Activated CD4-positive, alpha-beta memory T cell treated with anti-CD3 and anti-CD28 coated beads for 36 hours (primary cell): Measurements from ENCODE around the gene COL6A2. TPM values are rescaled to one million over a fixed set of nuclear protein-coding genes. Genes with fewer than 3 reads are reported as not detected.
"Not testable (repeated sequence)": the region's sequence is repeated elsewhere in the genome, so short reads cannot be mapped to it uniquely, and the experiment has no call there.

Experiments
- CTCF ChIA-PET: fragments of 350-600 bp; sonication (Branson Sonifier 250); formaldehyde crosslinking; loops from one replicate; lab custom pipeline; 2021; ENCODE audit warnings: antibody characterized with exemption, inconsistent platforms; lab: Charles Lee
- POLR2A ChIA-PET: fragments of 350-600 bp; sonication (Branson Sonifier 250); formaldehyde crosslinking; loops from one replicate; lab custom pipeline; 2021; ENCODE audit warnings: antibody characterized with exemption; lab: Charles Lee
- DNase-seq: peaks from one replicate; pipeline ENCODE4 v3.0.0-alpha.2; 2020
- H3K27ac Mint-ChIP-seq: one replicate; pipeline ENCODE4 v1.8.0; 2021; ENCODE audit warnings: mixed read lengths
- H3K27me3 Mint-ChIP-seq: one replicate; pipeline ENCODE4 v1.8.0; 2021; ENCODE audit warnings: mixed read lengths
- H3K36me3 Mint-ChIP-seq: one replicate; pipeline ENCODE4 v1.8.0; 2021; ENCODE audit warnings: mixed read lengths
- H3K4me1 Mint-ChIP-seq: one replicate; pipeline ENCODE4 v1.8.0; 2021; ENCODE audit warnings: low read depth, mixed read lengths
- H3K4me3 Mint-ChIP-seq: one replicate; pipeline ENCODE4 v1.8.0; 2021; ENCODE audit warnings: mild to moderate bottlenecking, mixed read lengths
- H3K9me3 Mint-ChIP-seq: one replicate; pipeline ENCODE4 v1.8.0; 2021; ENCODE audit warnings: mixed read lengths
- intact Hi-C: fragments of 100-400 bp; cut with micrococcal nuclease; formaldehyde crosslinking; loops from one replicate; pipeline ENCODE4 v1.15.1; 2023
- total RNA-seq, 2 experiments: library from RNA; stranded (reverse); gene quantifications; one replicate each; pipeline ENCODE4 v1.2.3, GENCODE V29; 2021

COL6A2 gene
- total RNA-seq, 2 experiments from 2014 or later, result 4.3 to 4.8 TPM

DNA sequence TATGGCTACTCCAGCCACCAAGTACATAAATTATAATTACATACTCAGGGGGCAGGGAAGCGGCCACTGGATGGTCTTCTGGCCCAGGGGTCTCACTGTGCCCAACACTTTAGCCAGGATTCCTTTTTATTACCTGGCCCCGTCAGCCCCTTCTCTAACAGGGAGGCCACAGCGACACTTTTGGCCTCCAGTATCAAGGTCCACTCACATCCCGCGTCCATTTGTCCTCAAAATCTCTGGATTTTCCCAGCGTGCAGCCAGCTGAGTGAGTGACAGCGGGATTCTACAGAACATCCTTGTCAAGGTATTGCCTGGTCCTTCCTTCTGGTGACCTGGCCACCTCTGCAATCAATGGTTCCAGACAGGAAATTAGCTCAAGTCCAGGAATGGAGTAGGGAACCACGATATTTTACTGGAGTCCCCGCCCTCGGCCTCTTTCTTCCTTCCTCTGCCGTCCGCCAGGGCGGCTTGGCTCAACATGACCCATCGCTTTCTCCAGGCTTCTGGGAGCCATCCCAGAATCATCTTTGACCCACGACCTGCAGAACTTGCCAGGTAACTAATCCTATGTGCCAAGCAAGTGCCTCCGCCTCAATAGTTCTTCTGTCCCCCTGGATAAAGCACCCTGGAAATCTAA is 2.7 kb upstream of the COL6A2 start:
- Mint-ChIP-seq H3K27me3 (peaks cover 8% of the 10 kb centered on the region), H3K36me3 (no peaks in the 10 kb centered on the region), H3K27ac (no peak overlapping the region), H3K4me3 (no peak overlapping the region), H3K4me1 (no peaks in the 10 kb centered on the region), H3K9me3 (peaks cover 7% of the 10 kb centered on the region)
- CTCF ChIA-PET, result interaction anchor here (1.1 kb wide), 1 partner anchor 48 kb away, joined by 4 read pairs; no protein-coding TSS in a partner anchor
- DNase-seq, result no peak
- intact Hi-C loops, result loop anchor here (5.0 kb wide), 1 partner anchor 123 kb away; no protein-coding TSS in a partner anchor
- POLR2A ChIA-PET, result no interaction called here

DNA sequence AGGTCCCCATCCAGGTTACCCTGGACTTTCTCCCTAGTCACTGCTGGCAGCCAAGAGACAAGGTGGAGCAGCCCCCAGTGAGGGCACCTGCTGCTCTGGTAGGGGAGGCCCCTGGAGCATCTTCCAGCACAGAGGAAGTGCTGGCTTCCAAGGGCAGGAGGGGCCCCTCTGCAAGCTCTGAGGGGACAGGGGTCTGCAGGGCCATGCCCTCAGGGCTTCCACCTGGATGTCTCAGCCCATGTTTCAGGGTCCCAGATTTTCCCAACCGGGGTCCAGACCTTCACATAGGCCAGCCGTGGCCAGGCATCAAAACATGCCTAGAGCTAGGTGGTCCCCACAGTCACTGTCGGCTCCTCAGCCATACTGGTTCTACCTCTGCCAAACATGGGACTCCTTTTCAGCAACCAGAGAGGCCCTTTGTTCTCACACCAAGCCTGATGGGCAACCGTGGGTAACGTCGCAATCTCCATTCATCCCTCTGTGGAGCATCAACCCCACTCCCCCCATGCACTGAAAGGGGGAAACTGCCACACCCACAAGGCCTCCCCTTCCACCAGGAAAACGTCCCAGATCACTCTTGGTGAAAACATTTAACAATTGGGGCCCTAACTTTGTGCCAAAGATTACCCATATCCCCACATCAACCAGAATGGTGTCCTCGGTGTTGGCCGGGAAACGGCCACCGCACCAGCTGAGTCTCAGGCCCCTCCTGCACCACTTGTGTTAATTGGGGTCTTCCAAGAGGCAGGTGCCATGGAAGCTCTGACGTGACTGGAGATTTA is 1.9 kb upstream of the COL6A2 start:
- Mint-ChIP-seq H3K27me3 (peaks cover 16% of the 10 kb centered on the region), H3K27ac (no peak overlapping the region), H3K4me1 (no peaks in the 10 kb centered on the region), H3K36me3 (no peaks in the 10 kb centered on the region), H3K9me3 (peaks cover 3% of the 10 kb centered on the region), H3K4me3 (no peak overlapping the region)
- POLR2A ChIA-PET, result no interaction called here
- intact Hi-C loops, result loop anchor here (5.0 kb wide), 1 partner anchor 124 kb away; no protein-coding TSS in a partner anchor
- DNase-seq, result peak; percentile 7
- CTCF ChIA-PET, result interaction anchor here (1.1 kb wide), 1 partner anchor 48 kb away, joined by 4 read pairs; no protein-coding TSS in a partner anchor

DNA sequence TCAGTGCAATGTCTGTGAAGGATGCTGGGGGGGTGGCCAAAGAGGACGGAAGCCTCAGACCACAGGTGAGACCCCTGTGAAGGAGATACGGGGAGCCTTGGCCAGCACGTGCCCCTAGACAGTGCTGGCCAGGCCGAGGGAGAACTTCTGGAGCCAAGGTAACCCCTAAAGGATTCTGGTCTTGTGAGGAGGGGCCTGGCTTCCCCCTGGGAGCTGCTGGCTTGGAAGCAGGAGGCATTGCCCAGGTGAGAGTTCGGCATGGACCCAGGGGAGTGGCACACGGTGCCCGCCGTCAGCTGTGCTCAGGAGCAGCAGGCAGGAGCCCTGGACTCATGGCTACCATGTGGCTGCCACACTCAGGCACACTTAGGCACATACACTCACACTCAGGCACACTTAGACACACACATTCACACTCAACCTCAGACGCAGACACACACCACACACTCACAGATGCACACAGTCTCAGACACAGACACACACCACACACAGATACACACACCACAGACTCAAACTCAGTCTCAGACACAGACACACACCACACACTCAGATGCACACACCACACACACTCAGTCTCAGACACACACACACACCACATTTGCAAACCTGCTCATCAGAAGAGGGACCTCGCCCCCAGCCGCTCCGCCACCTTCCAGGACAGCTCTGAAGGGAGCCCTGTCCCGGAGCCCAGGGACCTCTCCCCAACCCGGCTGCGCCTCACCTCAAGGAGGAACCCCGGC is 1.1 kb upstream of the COL6A2 start:
- Mint-ChIP-seq H3K27ac (no peak overlapping the region), H3K36me3 (no peaks in the 10 kb centered on the region), H3K4me1 (no peaks in the 10 kb centered on the region), H3K9me3 (no peaks in the 10 kb centered on the region), H3K4me3 (peak overlapping the region; percentile 20), H3K27me3 (peaks cover 20% of the 10 kb centered on the region)
- intact Hi-C loops, result loop anchor here (5.0 kb wide), 1 partner anchor 124 kb away; no protein-coding TSS in a partner anchor
- ChIA-PET CTCF (no interaction called here), POLR2A (no interaction called here)
- DNase-seq, result peak; percentile 6

DNA sequence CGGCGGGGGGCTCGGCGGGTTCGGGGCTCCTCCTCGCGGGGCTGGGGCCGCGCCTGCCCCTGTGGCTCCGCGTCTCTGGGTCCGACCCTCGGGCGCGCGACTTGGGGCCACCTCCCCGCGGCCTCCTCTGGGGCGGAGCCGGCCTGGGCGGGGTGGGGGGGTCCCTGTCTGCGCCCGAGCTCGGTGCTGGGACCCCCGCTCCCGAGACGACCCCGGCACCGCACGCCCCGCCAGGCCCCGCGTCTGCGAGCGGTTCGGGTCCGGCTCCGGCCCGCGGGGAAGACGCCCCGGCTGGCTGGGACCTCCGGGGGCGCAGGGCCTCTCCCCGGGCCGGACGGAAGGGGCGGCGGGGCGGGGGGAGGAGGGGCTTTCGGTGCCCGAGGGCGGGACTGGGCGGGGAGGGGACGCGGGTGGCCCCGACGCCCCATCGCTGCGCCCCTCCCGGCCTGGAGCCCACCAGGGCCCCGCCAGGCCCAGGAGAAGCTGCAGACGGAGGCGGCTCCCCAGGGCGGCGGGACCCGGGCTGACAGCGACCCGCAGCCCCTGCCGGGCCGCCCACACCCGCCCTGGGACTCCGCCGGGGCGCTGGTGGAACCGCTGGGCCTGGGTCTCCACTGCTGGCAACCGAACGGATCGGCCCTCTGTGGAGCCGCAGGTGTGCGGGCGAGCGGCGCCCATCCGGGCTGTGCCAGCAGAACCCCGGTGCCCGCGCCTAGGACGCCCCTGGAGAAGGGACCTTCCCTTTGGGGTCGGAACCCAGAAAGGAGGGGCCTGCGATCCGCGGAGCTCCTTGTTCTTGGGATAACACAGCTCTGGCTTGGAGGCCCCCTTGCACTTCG is 610 bp downstream of the COL6A2 start:
- DNase-seq, result peak; percentile 20
- Mint-ChIP-seq H3K27me3 (peaks cover 29% of the 10 kb centered on the region), H3K4me3 (peak overlapping the region; percentile 46), H3K36me3 (peaks cover 1% of the 10 kb centered on the region), H3K4me1 (no peaks in the 10 kb centered on the region), H3K27ac (no peak overlapping the region), H3K9me3 (peaks cover 10% of the 10 kb centered on the region)
- POLR2A ChIA-PET, result no interaction called here
- intact Hi-C loops, result loop anchor here (5.0 kb wide), 1 partner anchor 126 kb away; no protein-coding TSS in a partner anchor
- CTCF ChIA-PET, result interaction anchor here (0.5 to 1.2 kb wide), 2 partner anchors 127 to 159 kb away, joined by 3 to 4 read pairs; no protein-coding TSS in a partner anchor

DNA sequence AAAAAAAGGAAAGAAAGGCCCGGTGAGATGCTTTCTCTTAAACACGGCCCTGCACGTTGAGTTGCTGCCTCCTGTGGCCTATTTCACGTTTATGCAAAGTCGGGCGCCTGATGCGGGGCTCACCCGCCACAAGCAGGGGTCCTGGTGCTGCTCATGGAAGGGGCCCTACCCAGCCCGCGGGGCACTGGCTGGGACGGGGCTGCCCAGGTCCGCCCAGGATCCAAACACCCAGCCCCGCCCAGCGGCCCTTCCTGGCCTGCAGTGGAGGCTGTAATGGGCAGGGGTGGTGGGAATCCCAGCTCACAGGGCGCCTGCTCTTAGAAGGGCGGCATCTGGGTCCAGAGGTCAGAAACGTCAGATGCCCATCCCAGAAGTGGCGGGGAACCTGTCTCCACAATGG is 1.6 kb downstream of the COL6A2 start:
- peak; percentile 8 for DNase-seq
- H3K4me3 Mint-ChIP-seq, result no peak overlapping the region
- H3K27ac Mint-ChIP-seq, result no peak overlapping the region
- ChIA-PET CTCF (interaction anchor here (0.5 to 0.7 kb wide), 2 partner anchors 59 to 158 kb away, joined by 3 read pairs; no protein-coding TSS in a partner anchor), POLR2A (no interaction called here)
- H3K4me1 Mint-ChIP-seq, result no peaks in the 10 kb centered on the region
- H3K36me3 Mint-ChIP-seq, result peaks cover 4% of the 10 kb centered on the region
- H3K9me3 Mint-ChIP-seq, result peaks cover 17% of the 10 kb centered on the region
- intact Hi-C loops, result loop anchor here (5.0 kb wide), 1 partner anchor 127 kb away; no protein-coding TSS in a partner anchor
- peaks cover 35% of the 10 kb centered on the region for H3K27me3 Mint-ChIP-seq

DNA sequence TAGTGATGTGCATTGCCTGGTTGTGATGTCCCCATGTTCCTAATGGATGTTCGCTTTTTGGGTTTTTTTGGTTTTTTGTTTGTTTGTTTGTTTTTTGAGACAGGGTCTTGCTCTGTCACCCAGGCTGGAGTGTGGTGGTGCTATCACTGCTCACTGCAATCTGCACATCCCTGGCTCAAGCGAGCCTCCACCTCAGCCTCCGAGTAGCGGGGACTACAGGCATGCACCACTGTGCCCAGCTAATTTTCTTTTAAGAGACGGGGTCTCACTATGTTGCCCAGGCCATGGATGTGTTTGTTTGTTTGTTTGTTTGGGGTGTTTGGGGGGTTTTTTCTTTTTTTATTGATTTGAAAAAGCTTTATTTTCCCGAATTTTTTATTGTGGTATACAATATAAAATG is 2.1 kb downstream of the COL6A2 start:
- Mint-ChIP-seq H3K27ac (no peak overlapping the region), H3K4me3 (no peak overlapping the region)

DNA sequence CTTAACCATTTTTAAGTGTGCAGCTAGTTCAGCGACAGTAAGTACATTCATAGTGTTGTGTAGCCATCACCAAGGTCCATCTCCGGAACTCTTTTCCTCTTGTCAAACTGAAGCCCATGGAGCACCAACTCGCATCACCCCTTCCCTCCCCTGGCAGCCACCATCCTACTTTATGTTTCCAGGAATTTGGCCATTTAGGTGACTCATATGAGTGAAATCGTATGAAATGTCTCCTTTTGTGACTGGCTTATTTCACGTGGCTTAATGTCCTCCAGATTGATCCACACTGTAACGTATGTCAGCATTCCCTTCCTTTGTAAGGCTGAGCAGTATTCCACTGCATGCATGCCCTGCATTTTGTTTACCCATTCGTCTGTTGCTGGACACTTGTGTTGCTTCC is 2.5 kb downstream of the COL6A2 start:
- intact Hi-C loops, result no loop called here
- peaks cover 17% of the 10 kb centered on the region for H3K9me3 Mint-ChIP-seq
- no peak for DNase-seq
- H3K4me1 Mint-ChIP-seq, result no peaks in the 10 kb centered on the region
- CTCF ChIA-PET, result no interaction called here
- H3K36me3 Mint-ChIP-seq, result peaks cover 4% of the 10 kb centered on the region
- peaks cover 35% of the 10 kb centered on the region for H3K27me3 Mint-ChIP-seq
- POLR2A ChIA-PET, result no interaction called here
- no peak overlapping the region for H3K27ac Mint-ChIP-seq
- no peak overlapping the region for H3K4me3 Mint-ChIP-seq

More for the DNA sequence above, 2.1 kb downstream of the COL6A2 start:
- intact Hi-C loops, result no loop called here
- peak; percentile 1 for DNase-seq
- peaks cover 35% of the 10 kb centered on the region for H3K27me3 Mint-ChIP-seq
- H3K9me3 Mint-ChIP-seq, result peaks cover 17% of the 10 kb centered on the region
- peaks cover 4% of the 10 kb centered on the region for H3K36me3 Mint-ChIP-seq
- POLR2A ChIA-PET, result no interaction called here
- CTCF ChIA-PET, result no interaction called here
- no peaks in the 10 kb centered on the region for H3K4me1 Mint-ChIP-seq

DNA sequence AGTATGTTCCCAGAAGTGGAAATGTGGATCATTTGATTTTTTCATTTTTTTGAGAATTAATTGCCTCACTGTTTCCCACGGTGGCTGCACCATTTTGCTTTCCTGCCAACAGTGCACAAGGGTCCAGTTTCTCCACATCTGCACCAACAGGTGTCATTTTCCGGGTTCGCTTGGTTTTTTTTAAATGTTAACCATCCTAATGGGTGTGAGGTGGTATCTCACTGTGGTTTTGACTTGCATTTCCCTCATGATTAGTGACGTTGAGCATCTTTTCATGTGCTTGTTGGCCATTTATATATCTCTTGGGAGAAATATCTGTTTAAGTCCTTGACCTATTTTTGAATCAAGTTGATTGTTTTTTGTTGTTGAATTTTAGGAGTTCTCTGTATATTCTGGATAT is 3.0 kb downstream of the COL6A2 start:
- Mint-ChIP-seq H3K27me3 (peaks cover 35% of the 10 kb centered on the region), H3K27ac (no peak overlapping the region), H3K4me3 (no peak overlapping the region), H3K36me3 (peaks cover 4% of the 10 kb centered on the region), H3K4me1 (no peaks in the 10 kb centered on the region), H3K9me3 (peaks cover 17% of the 10 kb centered on the region)
- POLR2A ChIA-PET, result no interaction called here
- intact Hi-C loops, result no loop called here
- no peak for DNase-seq
- CTCF ChIA-PET, result no interaction called here

DNA sequence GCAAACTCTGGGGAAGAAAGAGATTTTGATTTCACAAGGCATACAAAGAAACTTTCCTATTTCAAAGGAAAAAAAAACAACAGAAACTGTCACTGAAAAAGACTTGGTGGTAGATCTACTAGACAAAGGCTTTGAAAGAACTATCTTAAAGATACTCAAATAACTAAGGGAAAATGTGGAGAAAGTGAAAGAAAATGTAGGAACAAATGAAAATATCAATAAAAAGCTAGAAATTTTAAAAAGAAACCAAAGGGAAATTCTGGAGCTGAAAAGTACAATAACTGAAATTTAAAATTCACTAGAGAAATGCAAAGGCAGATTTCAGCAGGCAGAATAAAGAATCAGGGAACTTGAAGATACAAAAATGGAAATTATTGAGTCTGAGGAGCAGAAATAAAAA is 6.2 kb downstream of the COL6A2 start:
- peaks cover 33% of the 10 kb centered on the region for H3K27me3 Mint-ChIP-seq
- intact Hi-C loops, result no loop called here
- peaks cover 8% of the 10 kb centered on the region for H3K36me3 Mint-ChIP-seq
- no peak for DNase-seq
- no peaks in the 10 kb centered on the region for H3K4me1 Mint-ChIP-seq
- no peak overlapping the region for H3K27ac Mint-ChIP-seq
- ChIA-PET POLR2A (no interaction called here), CTCF (no interaction called here)
- H3K4me3 Mint-ChIP-seq, result no peak overlapping the region
- peaks cover 33% of the 10 kb centered on the region for H3K9me3 Mint-ChIP-seq

DNA sequence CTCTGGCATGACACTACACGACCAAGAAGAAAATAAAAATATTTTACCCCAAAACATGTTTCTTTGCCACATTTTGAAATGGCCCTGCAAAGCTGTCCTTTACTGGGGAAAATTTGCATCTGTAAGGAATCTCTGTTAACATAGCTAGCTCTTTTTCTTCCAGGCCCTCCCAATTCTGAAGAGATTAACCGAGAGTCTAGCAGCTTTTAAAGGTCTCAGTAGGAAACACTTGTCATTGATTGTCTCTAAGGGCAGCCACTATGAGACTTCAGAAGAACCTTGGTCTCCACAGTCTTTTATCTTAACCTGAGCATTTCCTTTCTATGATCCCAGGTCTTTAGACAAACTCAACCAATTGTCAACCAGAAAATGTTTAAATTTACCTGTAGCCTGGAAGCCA is 9.5 kb downstream of the COL6A2 start:
- H3K4me3 Mint-ChIP-seq, H3K27ac Mint-ChIP-seq, intact Hi-C loops, DNase-seq, H3K4me1 Mint-ChIP-seq, CTCF ChIA-PET, H3K36me3 Mint-ChIP-seq, POLR2A ChIA-PET: not testable (repeated sequence)
- Mint-ChIP-seq H3K9me3 (peaks cover 30% of the 10 kb centered on the region), H3K27me3 (peaks cover 16% of the 10 kb centered on the region)

DNA sequence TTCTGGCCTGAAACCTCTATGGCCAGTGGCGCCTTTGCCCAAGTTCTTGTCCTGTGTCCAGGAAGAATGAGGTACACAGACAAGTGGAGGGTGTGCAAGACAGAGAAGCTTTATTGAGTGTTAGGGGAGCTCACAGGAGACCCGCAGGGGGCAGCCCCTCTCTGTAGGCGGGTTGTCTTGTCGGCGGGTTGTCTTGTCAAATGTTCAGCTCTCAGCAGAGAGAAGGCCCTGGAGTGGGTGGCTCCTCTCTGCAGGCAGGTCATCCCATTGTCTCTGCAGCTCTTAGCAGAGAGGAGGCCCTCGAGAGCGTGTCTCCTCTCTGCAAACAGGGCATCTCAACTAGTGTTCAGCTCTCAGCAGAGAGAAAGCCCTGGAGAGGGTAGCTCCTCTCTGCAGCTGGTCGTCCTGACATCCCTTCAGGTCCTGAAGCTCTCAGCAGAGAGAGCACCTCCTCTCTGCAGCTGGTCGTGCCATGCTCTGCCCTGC is 11.0 kb downstream of the COL6A2 start:
- no peak overlapping the region for H3K4me3 Mint-ChIP-seq
- CTCF ChIA-PET, result no interaction called here

More for the DNA sequence above, 11.0 kb downstream of the COL6A2 start:
- DNase-seq, result no peak
- Mint-ChIP-seq H3K4me1 (no peaks in the 10 kb centered on the region), H3K27me3 (peaks cover 4% of the 10 kb centered on the region), H3K27ac (no peak overlapping the region), H3K36me3 (peaks cover 7% of the 10 kb centered on the region), H3K9me3 (peaks cover 20% of the 10 kb centered on the region)
- intact Hi-C loops, result no loop called here
- POLR2A ChIA-PET, result no interaction called here
